ENCODE data around the gene ELOVL5. TPM values are rescaled to one million over a fixed set of nuclear protein-coding genes. Genes with fewer than 3 reads are reported as not detected.

The ELOVL5 gene
- total and polyA plus RNA-seq, 2 experiments from 2014 or later: 83.3 to 180 TPM

GRCh38 chr6:53310771-53311585 lies 37.8 kb downstream of the ELOVL5 start:
- H3K27ac ChIP-seq (ENCODE audit: low read depth): peak overlapping the region; percentile 35
- no peak overlapping the region for H3K4me3 Mint-ChIP-seq
- no peak overlapping the region for H2AFZ ChIP-seq
- no peak overlapping the region for H3K4me3 ChIP-seq
- peaks cover 42% of the 10 kb centered on the region for H3K4me1 Mint-ChIP-seq
- no peaks in the 10 kb centered on the region for H3K27me3 Mint-ChIP-seq (ENCODE audit: insufficient read depth, low read depth, poor library complexity)
- no peaks in the 10 kb centered on the region; the same call in 1 of the 2 replicates for H3K36me3 ChIP-seq (ENCODE audit: insufficient read depth)
- peaks cover 17% of the 10 kb centered on the region for H3K36me3 Mint-ChIP-seq (ENCODE audit: low read depth)
- H3K27me3 ChIP-seq (ENCODE audit: insufficient read depth): no peaks in the 10 kb centered on the region
- peaks cover 97% of the 10 kb centered on the region for H3K79me2 ChIP-seq (replicated peaks; ENCODE audit: insufficient read depth)
- H4K20me1 ChIP-seq (replicated peaks; ENCODE audit: insufficient read depth): peaks cover 64% of the 10 kb centered on the region
- no peak for DNase-seq (ENCODE audit: low spot score)
- no peaks in the 10 kb centered on the region for H3F3A ChIP-seq (replicated peaks; ENCODE audit: low read depth)
- 0 out of 2 replicates have a peak overlapping the region, but pooled peaks have one; percentile 9 for H3K27ac Mint-ChIP-seq
- no peaks in the 10 kb centered on the region for H3K9me2 ChIP-seq (ENCODE audit: insufficient read depth)
- peak overlapping the region; percentile 55; the same call in 1 of the 2 replicates for H3K4me2 ChIP-seq
- no peak for TF ChIP-seq ZNF114 (CRISPR knock-in tag; IDR thresholded peaks at IDR 0.05)
- no peak for TF ChIP-seq POLR2AphosphoS5 (IDR thresholded peaks at IDR 0.05; ENCODE audit: low read depth)
- TF ChIP-seq EZH2phosphoT487 (IDR thresholded peaks at IDR 0.05; ENCODE audit: unreplicated experiment): no peak
- TF ChIP-seq JUNB (IDR thresholded peaks at IDR 0.05; ENCODE audit: unreplicated experiment): no peak
- TF ChIP-seq, protein P1, sequence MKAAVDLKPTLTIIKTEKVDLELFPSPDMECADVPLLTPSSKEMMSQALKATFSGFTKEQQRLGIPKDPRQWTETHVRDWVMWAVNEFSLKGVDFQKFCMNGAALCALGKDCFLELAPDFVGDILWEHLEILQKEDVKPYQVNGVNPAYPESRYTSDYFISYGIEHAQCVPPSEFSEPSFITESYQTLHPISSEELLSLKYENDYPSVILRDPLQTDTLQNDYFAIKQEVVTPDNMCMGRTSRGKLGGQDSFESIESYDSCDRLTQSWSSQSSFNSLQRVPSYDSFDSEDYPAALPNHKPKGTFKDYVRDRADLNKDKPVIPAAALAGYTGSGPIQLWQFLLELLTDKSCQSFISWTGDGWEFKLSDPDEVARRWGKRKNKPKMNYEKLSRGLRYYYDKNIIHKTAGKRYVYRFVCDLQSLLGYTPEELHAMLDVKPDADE (IDR thresholded peaks at IDR 0.05): no peak
- no peak for TF ChIP-seq STAT1 (IDR thresholded peaks at IDR 0.05; ENCODE audit: unreplicated experiment)
- TF ChIP-seq, protein P2, sequence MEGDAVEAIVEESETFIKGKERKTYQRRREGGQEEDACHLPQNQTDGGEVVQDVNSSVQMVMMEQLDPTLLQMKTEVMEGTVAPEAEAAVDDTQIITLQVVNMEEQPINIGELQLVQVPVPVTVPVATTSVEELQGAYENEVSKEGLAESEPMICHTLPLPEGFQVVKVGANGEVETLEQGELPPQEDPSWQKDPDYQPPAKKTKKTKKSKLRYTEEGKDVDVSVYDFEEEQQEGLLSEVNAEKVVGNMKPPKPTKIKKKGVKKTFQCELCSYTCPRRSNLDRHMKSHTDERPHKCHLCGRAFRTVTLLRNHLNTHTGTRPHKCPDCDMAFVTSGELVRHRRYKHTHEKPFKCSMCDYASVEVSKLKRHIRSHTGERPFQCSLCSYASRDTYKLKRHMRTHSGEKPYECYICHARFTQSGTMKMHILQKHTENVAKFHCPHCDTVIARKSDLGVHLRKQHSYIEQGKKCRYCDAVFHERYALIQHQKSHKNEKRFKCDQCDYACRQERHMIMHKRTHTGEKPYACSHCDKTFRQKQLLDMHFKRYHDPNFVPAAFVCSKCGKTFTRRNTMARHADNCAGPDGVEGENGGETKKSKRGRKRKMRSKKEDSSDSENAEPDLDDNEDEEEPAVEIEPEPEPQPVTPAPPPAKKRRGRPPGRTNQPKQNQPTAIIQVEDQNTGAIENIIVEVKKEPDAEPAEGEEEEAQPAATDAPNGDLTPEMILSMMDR (conservative IDR thresholded peaks at IDR 0.05; ENCODE audit: low read depth in 2 of 2): no peak
- ATAC-seq: no peak
- peaks cover 28% of the 10 kb centered on the region for H3K4me1 ChIP-seq (ENCODE audit: insufficient read depth)
- peaks cover 12% of the 10 kb centered on the region for H3K9me3 Mint-ChIP-seq

GRCh38 chr6:53309901-53310300 lies 38.8 kb downstream of the ELOVL5 start:
- no peaks in the 10 kb centered on the region for H3F3A ChIP-seq (replicated peaks; ENCODE audit: low read depth)
- peak overlapping the region; percentile 55 for H3K4me2 ChIP-seq
- H3K36me3 Mint-ChIP-seq (ENCODE audit: low read depth): peaks cover 23% of the 10 kb centered on the region
- DNase-seq (ENCODE audit: low spot score): no peak
- peaks cover 54% of the 10 kb centered on the region for H4K20me1 ChIP-seq (replicated peaks; ENCODE audit: insufficient read depth)
- H2AFZ ChIP-seq: no peak overlapping the region
- no peak for ATAC-seq
- H3K27me3 Mint-ChIP-seq (ENCODE audit: insufficient read depth, low read depth, poor library complexity): no peaks in the 10 kb centered on the region
- H3K27ac Mint-ChIP-seq: peak overlapping the region; percentile 67; the same call in 1 of the 2 replicates
- H3K4me1 ChIP-seq (ENCODE audit: insufficient read depth): peaks cover 28% of the 10 kb centered on the region
- no peak overlapping the region for H3K4me3 Mint-ChIP-seq
- H3K27ac ChIP-seq (ENCODE audit: low read depth): no peak overlapping the region
- peaks cover 42% of the 10 kb centered on the region for H3K4me1 Mint-ChIP-seq
- no peaks in the 10 kb centered on the region; the same call in 1 of the 2 replicates for H3K36me3 ChIP-seq (ENCODE audit: insufficient read depth)
- peaks cover 12% of the 10 kb centered on the region for H3K9me3 Mint-ChIP-seq
- no peaks in the 10 kb centered on the region for H3K27me3 ChIP-seq (ENCODE audit: insufficient read depth)
- H3K4me3 ChIP-seq: no peak overlapping the region
- no peaks in the 10 kb centered on the region for H3K9me2 ChIP-seq (ENCODE audit: insufficient read depth)
- peaks cover 92% of the 10 kb centered on the region for H3K79me2 ChIP-seq (replicated peaks; ENCODE audit: insufficient read depth)
- TF ChIP-seq, protein P2 (conservative IDR thresholded peaks at IDR 0.05; ENCODE audit: low read depth in 2 of 2): no peak
- TF ChIP-seq ZNF114 (CRISPR knock-in tag; IDR thresholded peaks at IDR 0.05): no peak
- no peak for TF ChIP-seq ZNF331 (CRISPR knock-in tag; IDR thresholded peaks at IDR 0.05; ENCODE audit: low read depth)
- no peak for TF ChIP-seq ZNF462 (CRISPR knock-in tag; IDR thresholded peaks at IDR 0.05)

Data from GM23338 (cell line).